Measurements from ENCODE around the gene KLF11.

KLF11 gene

GRCh38 chr2:10101491-10101890, 58.1 kb downstream of the KLF11 start:
- TF ChIP-seq EGR1 (IDR thresholded peaks at IDR 0.05) (no peak), CREB1 (IDR thresholded peaks at IDR 0.05; ENCODE audit: low read depth) (no peak), RAD21 (IDR thresholded peaks at IDR 0.05; ENCODE audit: low read depth) (no peak)

- TF ChIP-seq EGR1 (IDR thresholded peaks at IDR 0.05) (no peak), TEAD4 (IDR thresholded peaks at IDR 0.05) (no peak), TCF12 (IDR thresholded peaks at IDR 0.05; ENCODE audit: low read depth) (no peak), FOXM1 (IDR thresholded peaks at IDR 0.05; ENCODE audit: borderline replicate concordance, low read depth) (no peak)
Measured at GRCh38 chr2:10103179-10103578, 59.8 kb downstream of the KLF11 start.
